Fibroblast of lung (primary cell): ENCODE results near the gene PWWP2B.

Experiments
- EZH2 ChIP-seq: IDR thresholded peaks from 2 replicates; pipeline ENCODE4 v1.5.1; 2012; ENCODE audit warnings: low read length, control low read depth, mild to moderate bottlenecking; ENCODE audit errors: missing control alignments
- TF ChIP-seq, protein P1 (sequence below), 2 donors: IDR thresholded peaks in 1 of 2; conservative IDR thresholded peaks in 1 of 2; 1 replicate in 1 of 2; 2 replicates in 1 of 2; pipeline ENCODE4 v1.5.1; 2011 to 2012; ENCODE audit warnings: low read length in 2 of 2, control low read depth in 1 of 2, inconsistent platforms in 1 of 2, low read depth in 1 of 2, mild to moderate bottlenecking in 1 of 2

DNA sequence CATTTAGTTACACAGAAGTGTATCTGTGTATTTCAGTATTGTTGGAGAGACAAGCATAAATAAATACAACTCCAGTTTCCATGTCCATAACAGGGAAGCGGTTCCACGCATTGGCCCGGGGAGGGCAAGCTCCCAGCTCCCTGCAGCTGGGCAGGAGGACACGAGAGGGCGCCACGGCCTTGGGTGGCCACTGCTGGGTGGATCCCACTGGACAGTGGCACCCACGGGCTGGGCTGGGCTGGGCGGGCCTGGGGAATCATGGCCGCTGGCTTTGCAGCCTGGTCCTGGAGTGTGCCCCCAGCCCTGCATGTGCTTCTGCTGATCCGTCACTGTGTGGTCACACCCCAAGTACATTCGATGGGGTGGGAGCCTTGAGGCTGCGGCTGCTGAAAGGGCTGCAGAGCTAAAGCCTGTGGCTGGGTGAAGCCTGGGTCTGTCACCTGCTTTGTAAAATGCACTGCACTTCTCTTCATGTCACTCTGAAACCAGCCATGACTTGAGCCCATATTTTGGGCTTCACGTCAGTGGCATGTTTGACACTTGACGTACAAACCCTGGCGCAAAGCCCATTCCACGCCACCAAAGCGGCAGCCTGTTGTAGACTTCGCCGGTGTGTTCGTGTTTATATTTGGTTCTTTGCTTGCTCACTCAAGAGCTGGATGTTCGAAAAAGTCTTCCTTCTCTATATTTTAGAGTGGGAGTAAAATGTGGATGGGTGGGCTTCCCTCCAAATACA is 37.5 kb upstream of the PWWP2B start:
- TF ChIP-seq, protein P1, sequence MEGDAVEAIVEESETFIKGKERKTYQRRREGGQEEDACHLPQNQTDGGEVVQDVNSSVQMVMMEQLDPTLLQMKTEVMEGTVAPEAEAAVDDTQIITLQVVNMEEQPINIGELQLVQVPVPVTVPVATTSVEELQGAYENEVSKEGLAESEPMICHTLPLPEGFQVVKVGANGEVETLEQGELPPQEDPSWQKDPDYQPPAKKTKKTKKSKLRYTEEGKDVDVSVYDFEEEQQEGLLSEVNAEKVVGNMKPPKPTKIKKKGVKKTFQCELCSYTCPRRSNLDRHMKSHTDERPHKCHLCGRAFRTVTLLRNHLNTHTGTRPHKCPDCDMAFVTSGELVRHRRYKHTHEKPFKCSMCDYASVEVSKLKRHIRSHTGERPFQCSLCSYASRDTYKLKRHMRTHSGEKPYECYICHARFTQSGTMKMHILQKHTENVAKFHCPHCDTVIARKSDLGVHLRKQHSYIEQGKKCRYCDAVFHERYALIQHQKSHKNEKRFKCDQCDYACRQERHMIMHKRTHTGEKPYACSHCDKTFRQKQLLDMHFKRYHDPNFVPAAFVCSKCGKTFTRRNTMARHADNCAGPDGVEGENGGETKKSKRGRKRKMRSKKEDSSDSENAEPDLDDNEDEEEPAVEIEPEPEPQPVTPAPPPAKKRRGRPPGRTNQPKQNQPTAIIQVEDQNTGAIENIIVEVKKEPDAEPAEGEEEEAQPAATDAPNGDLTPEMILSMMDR (conservative IDR thresholded peaks at IDR 0.05 in 1 of 2, IDR thresholded peaks at IDR 0.05 in 1 of 2; ENCODE audit: low read depth in 1 of 2, low read length in 2 of 2), result no peak
- no peak for TF ChIP-seq EZH2
